GM12874 (cell line): ENCODE measurements around the gene TOMM40L.

Experiments used
- CTCF ChIP-seq: IDR thresholded peaks from 2 replicates; pipeline ENCODE4 v1.5.1; 2011; ENCODE audit warnings: low read depth, mild to moderate bottlenecking, control low read depth, low read length, moderate library complexity; ENCODE audit not compliant: insufficient read depth

The TOMM40L gene

GRCh38 chr1:161218301-161219077 is 7.4 kb upstream of the TOMM40L start:
- no peak for TF ChIP-seq CTCF

- no peak for TF ChIP-seq CTCF
These were observed 6.6 kb upstream of the TOMM40L start for GRCh38 chr1:161219078-161219892.

GRCh38 chr1:161220002-161220401 is 5.9 kb upstream of the TOMM40L start:
- no peak for TF ChIP-seq CTCF

GRCh38 chr1:161222175-161223019 is 3.5 kb upstream of the TOMM40L start:
- TF ChIP-seq CTCF = no peak

- no peak for TF ChIP-seq CTCF
These were observed 1.8 kb upstream of the TOMM40L start for GRCh38 chr1:161223805-161224694.

- no peak for TF ChIP-seq CTCF
These were observed 704 bp upstream of the TOMM40L start for GRCh38 chr1:161225178-161225533.
